K562 (cell line): Measurements from ENCODE around the gene THADA. TPM values are rescaled to one million over a fixed set of nuclear protein-coding genes. Genes with fewer than 3 reads are reported as not detected.

Experiments
- ATAC-seq: fragments of 200-7000 bp; cut with Tn5 transposase; 3 replicates; pipeline ENCODE4 v1.9.1; 2020; ENCODE audit warnings: moderate library complexity
- BruUV-seq: library from RNA; stranded (reverse); fragments of 400-500 nt; replicated peaks from 2 replicates; lab custom pipeline; 2021; lab: Mats Ljungman, UMichigan
- CTCF ChIA-PET: fragments of 300-600 bp; formaldehyde crosslinking; extraction: SDS; loops from one replicate; lab custom pipeline; 2021; ENCODE audit warnings: low intra/inter-chr PET ratio; lab: Yijun Ruan, JAX
- POLR2A ChIA-PET: fragments of 300-600, 350-650 bp; sonication (Branson Sonifier 250); formaldehyde crosslinking; extraction: SDS; loops from one replicate; lab custom pipeline; 2021; ENCODE audit warnings: antibody characterized with exemption, inconsistent platforms; lab: Yijun Ruan, JAX
- DNase-seq, 4 experiments: peaks; one replicate each; pipeline versions ENCODE4 v3.0.0 to v3.0.0-alpha.2; 2011 to 2018; ENCODE audit warnings: low spot score in 3 of 4, mixed read lengths in 3 of 4; ENCODE audit errors: extremely low read depth in 1 of 4
- FAIRE-seq: peaks from 2 replicates; lab custom pipeline; 2011; peaks lifted over from hg19 to GRCh38; lab: Jason Lieb, UNC
- H2AFZ ChIP-seq: 2 replicates; pipeline ENCODE4 v1.6.0; 2011; ENCODE audit warnings: low read depth, low read length, control low read depth, inconsistent platforms
- H3K27ac ChIP-seq: fragments of 200-600 bp; 3 replicates; pipeline ENCODE4 v1.8.0; 2011; ENCODE audit warnings: low read depth, mild to moderate bottlenecking, control low read depth, inconsistent platforms, low read length, moderate library complexity, mixed read lengths; ENCODE audit errors: extremely low read depth
- H3K27me3 ChIP-seq, 2 experiments: fragments of 300-600 bp in 1 of 2; 2 replicates in 1 of 2; 3 replicates in 1 of 2; pipeline versions ENCODE4 v1.6.0 to v1.8.0; 2011; ENCODE audit warnings: inconsistent platforms in 2 of 2, low read length in 2 of 2, mild to moderate bottlenecking in 1 of 2, mixed read lengths in 1 of 2, moderate library complexity in 1 of 2; ENCODE audit not compliant: control insufficient read depth in 2 of 2, insufficient read depth in 2 of 2
- H3K36me3 ChIP-seq: fragments of 300-600 bp; 3 replicates; pipeline ENCODE4 v1.8.0; 2011; ENCODE audit warnings: mild to moderate bottlenecking, low read length, inconsistent platforms; ENCODE audit not compliant: control insufficient read depth, insufficient read depth
- H3K4me1 ChIP-seq, 2 experiments: fragments of 200-600 bp in 1 of 2; replicated peaks in 1 of 2; 2 replicates in 1 of 2; 3 replicates in 1 of 2; pipeline versions ENCODE4 v1.5.1 to v1.8.0; 2011; ENCODE audit warnings: inconsistent platforms in 2 of 2, low read length in 2 of 2, mild to moderate bottlenecking in 1 of 2, mixed read lengths in 1 of 2, moderate library complexity in 1 of 2; ENCODE audit not compliant: control insufficient read depth in 2 of 2, insufficient read depth in 2 of 2
- H3K4me2 ChIP-seq: 2 replicates; pipeline ENCODE4 v1.6.1; 2011; ENCODE audit warnings: low read length, control low read depth, inconsistent platforms, mixed read lengths; ENCODE audit not compliant: insufficient read depth
- H3K4me3 ChIP-seq: fragments of 200-600 bp; sonication (generic), shearing (Covaris generic); 2 replicates; pipeline ENCODE4 v1.5.1; 2016; ENCODE audit warnings: control low read depth, inconsistent platforms
- H3K79me2 ChIP-seq: fragments of 200-600 bp; 3 replicates; pipeline ENCODE4 v1.8.0; 2011; ENCODE audit warnings: low read length, inconsistent platforms; ENCODE audit not compliant: control insufficient read depth, insufficient read depth
- H3K9ac ChIP-seq, 2 experiments: 2 replicates each; pipeline versions ENCODE4 v1.6.0 to v1.6.1; 2011; ENCODE audit warnings: low read depth in 2 of 2, low read length in 2 of 2, control low read depth in 1 of 2, inconsistent platforms in 1 of 2, mild to moderate bottlenecking in 1 of 2, mixed read lengths in 1 of 2; ENCODE audit not compliant: insufficient read depth in 1 of 2
- H3K9me1 ChIP-seq: one replicate; pipeline ENCODE4 v1.6.0; 2011; ENCODE audit warnings: inconsistent platforms, mild to moderate bottlenecking, low read length, moderate library complexity; ENCODE audit not compliant: control insufficient read depth, insufficient read depth
- H3K9me3 ChIP-seq: replicated peaks from 2 replicates; pipeline ENCODE4 v1.5.1; 2011; ENCODE audit warnings: low read depth, low read length, inconsistent platforms; ENCODE audit not compliant: control insufficient read depth, insufficient read depth
- H4K20me1 ChIP-seq: replicated peaks from 2 replicates; pipeline ENCODE4 v1.6.1; 2011; ENCODE audit warnings: low read length, inconsistent platforms, mixed read lengths; ENCODE audit not compliant: control insufficient read depth, insufficient read depth
- CEBPB ChIP-seq: fragments of 450-650 bp; IDR thresholded peaks from 2 replicates; pipeline ENCODE4 v1.6.1; 2016; ENCODE audit warnings: missing genetic modification characterization, missing compliant biosample characterization
- CEBPG ChIP-seq, 3 experiments: fragments of 200-800 bp in 1 of 3; sonication (Bioruptor generic) in 1 of 3; sonication (generic) in 1 of 3; formaldehyde crosslinking in 1 of 3; IDR thresholded peaks in 2 of 3; conservative IDR thresholded peaks in 1 of 3; 2 replicates each; pipeline versions ENCODE4 v1.6.1 to v1.8.0; 2016 to 2022; ENCODE audit warnings: missing compliant biosample characterization in 2 of 3, missing genetic modification characterization in 2 of 3, mild to moderate bottlenecking in 1 of 3, missing genetic modification reagents in 1 of 3
- NFXL1 ChIP-seq: fragments of 450-650 bp; formaldehyde crosslinking; IDR thresholded peaks from 2 replicates; pipeline ENCODE4 v1.4.0; 2021; ENCODE audit warnings: mild to moderate bottlenecking
- RBM17 ChIP-seq: fragments of 200-400 bp; formaldehyde crosslinking; IDR thresholded peaks from 2 replicates; pipeline ENCODE4 v1.6.1; 2017; ENCODE audit warnings: low read depth, mild to moderate bottlenecking, low read length, borderline replicate concordance
- ZNF3 ChIP-seq: fragments of 250-450 bp; sonication (Bioruptor Pico); IDR thresholded peaks from 2 replicates; pipeline ENCODE4 v1.5.0; 2021; ENCODE audit warnings: mild to moderate bottlenecking, moderate library complexity
- ZNF311 ChIP-seq: fragments of 250-450 bp; sonication (Bioruptor Pico); IDR thresholded peaks from 2 replicates; pipeline ENCODE4 v1.4.0; 2020; ENCODE audit warnings: mild to moderate bottlenecking, moderate library complexity
- ZSCAN29 ChIP-seq: fragments of 450-650 bp; IDR thresholded peaks from 2 replicates; pipeline ENCODE4 v1.6.1; 2017
- WGBS: fragments of 100-300 bp; shearing (Covaris generic); methylation state at CpG from one replicate; pipeline ENCODE4 v1.1.6; 2016; ENCODE audit warnings: low coverage, mixed read lengths; ENCODE audit not compliant: insufficient coverage; ENCODE audit errors: missing lambda C conversion rate; 5-methylcytosine and 5-hydroxymethylcytosine counted together
- in situ Hi-C: fragments of 300-500 bp; cut with MboI; formaldehyde crosslinking; loops from 4 replicates; pipeline ENCODE4 v1.15.0; 2018; ENCODE audit warnings: inconsistent platforms, mixed read lengths
- intact Hi-C: fragments of 100-400 bp; cut with micrococcal nuclease; formaldehyde crosslinking; loops from 2 replicates; pipeline ENCODE4 v1.14.2; 2022
- polyA plus RNA-seq, 8 experiments: library from polyadenylated mRNA; depleted of rRNA in 4 of 8; stranded (reverse) in 5 of 8; unstranded in 3 of 8; fragments of >200 nt; fragmentation: Nextera tagmentation in 2 of 8; fragmentation: Illumina TruSeq in 1 of 8; extraction: Ambion mirVana in 2 of 8; extraction: Trizol in 1 of 8; gene quantifications; 2 replicates each; pipeline versions ENCODE4 v1.2.1 to v1.2.3, GENCODE V29; 2011 to 2014; ENCODE audit warnings: inconsistent platforms in 1 of 8, missing spikeins in 1 of 8
- total RNA-seq, 7 experiments: library from RNA; depleted of rRNA in 6 of 7; stranded (reverse); fragments of >200 nt in 6 of 7; fragmentation: Illumina TruSeq in 2 of 7; extraction: Trizol in 2 of 7; gene quantifications; 2 replicates each; pipeline versions ENCODE4 v1.2.1 to v1.2.3, GENCODE V29; 2011 to 2021; ENCODE audit warnings: low replicate concordance in 1 of 7
- TF ChIP-seq, protein P1 (sequence below), 3 experiments: fragments of 200-800 bp in 1 of 3; sonication (Bioruptor generic) in 1 of 3; sonication (generic) in 1 of 3; formaldehyde crosslinking in 1 of 3; IDR thresholded peaks; 2 replicates each; pipeline versions ENCODE4 v1.6.1 to v1.8.0; 2016 to 2022; ENCODE audit warnings: mild to moderate bottlenecking in 2 of 3, missing compliant biosample characterization in 2 of 3, missing genetic modification characterization in 2 of 3, missing genetic modification reagents in 1 of 3
- TF ChIP-seq, protein P2 (sequence below): fragments of 200-800 bp; sonication (Bioruptor generic); IDR thresholded peaks from 2 replicates; pipeline ENCODE4 v1.6.1; 2017; ENCODE audit warnings: missing genetic modification characterization, missing compliant biosample characterization

Gene THADA
- total and polyA plus RNA-seq, 9 of the 15 experiments (the other 6 are each of a cell fraction or from before 2014, with no cell fraction given): 17.8 to 34.7 (median 31.9) TPM

DNA sequence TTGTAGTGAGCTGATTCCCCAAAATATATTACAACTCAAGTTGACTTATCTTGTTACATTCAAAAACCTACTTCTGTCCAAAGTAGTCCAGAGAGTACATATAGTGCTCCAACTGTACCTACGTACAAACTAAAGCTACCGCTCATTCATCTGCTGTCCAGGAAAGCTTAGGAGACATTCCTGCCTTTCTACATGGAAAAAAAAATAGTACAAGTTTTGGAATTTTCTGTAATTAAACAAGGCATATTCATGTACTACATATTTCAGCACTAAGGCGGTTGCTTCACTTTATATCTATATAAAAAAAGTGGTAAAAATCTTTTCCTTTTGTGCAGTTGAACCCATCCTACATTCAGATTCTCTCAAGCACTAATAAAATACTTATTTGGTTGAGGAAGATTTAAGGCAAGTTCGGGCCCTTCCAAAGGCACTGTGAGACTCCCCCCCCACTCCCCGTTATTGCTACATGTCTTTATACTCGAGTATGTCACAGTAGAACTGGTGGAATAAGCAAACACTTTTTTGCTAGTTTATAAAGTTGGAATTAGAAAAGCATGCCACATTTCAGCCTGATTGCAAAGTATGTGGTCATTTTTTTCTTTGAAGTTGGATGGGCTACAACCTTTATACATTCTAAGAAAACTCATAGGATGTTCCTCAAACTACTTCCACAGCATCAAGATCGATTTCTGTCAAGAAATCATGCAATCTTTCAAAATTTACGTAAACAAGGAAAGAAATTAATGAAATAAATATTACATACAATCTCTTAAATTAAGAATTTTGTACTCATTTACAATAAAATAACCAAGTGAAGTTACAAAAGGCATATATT lies 373.1 kb downstream of the THADA start:
- CTCF ChIA-PET: no interaction called here
- WGBS: 7% methylated on average over 8 of the region's 8 CpGs
- FAIRE-seq: peak; percentile 11
- TSS peak; percentile 40 for BruUV-seq
- TF ChIP-seq CEBPG (CRISPR knock-in tag; IDR thresholded peaks at IDR 0.05): peak; percentile 40; the same call in 1 of the 2 replicates
- TF ChIP-seq CEBPG (tag; conservative IDR thresholded peaks at IDR 0.05 in 1 of 2, IDR thresholded peaks at IDR 0.05 in 1 of 2): peak in 1 of 2 experiments; percentile 76; a peak in 3 of 4 replicates
- TF ChIP-seq, protein P1, sequence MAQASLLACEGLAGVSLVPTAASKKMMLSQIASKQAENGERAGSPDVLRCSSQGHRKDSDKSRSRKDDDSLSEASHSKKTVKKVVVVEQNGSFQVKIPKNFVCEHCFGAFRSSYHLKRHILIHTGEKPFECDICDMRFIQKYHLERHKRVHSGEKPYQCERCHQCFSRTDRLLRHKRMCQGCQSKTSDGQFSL (CRISPR knock-in tag; IDR thresholded peaks at IDR 0.05): peak; percentile 86; the same call in 1 of the 2 replicates
- TF ChIP-seq, protein P1 (tag; IDR thresholded peaks at IDR 0.05): peak in 1 of 2 experiments; percentile 82; a peak in 1 of 4 replicates
- TF ChIP-seq, protein P2, sequence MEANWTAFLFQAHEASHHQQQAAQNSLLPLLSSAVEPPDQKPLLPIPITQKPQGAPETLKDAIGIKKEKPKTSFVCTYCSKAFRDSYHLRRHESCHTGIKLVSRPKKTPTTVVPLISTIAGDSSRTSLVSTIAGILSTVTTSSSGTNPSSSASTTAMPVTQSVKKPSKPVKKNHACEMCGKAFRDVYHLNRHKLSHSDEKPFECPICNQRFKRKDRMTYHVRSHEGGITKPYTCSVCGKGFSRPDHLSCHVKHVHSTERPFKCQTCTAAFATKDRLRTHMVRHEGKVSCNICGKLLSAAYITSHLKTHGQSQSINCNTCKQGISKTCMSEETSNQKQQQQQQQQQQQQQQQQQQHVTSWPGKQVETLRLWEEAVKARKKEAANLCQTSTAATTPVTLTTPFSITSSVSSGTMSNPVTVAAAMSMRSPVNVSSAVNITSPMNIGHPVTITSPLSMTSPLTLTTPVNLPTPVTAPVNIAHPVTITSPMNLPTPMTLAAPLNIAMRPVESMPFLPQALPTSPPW (CRISPR knock-in tag): peak; percentile 62
- TF ChIP-seq ZNF3 (CRISPR knock-in tag): no peak
- no peak for TF ChIP-seq NFXL1 (CRISPR knock-in tag)
- 0 out of 2 replicates have a peak, but pooled peaks have one; percentile 27 for TF ChIP-seq ZNF311 (CRISPR knock-in tag)
- TF ChIP-seq ZSCAN29: no peak
- no peak for TF ChIP-seq RBM17
- TF ChIP-seq CEBPB (tag): peak; percentile 61
- POLR2A ChIA-PET: interaction anchor here (0.5 to 1.8 kb wide), 28 partner anchors 10 to 837 kb away, joined by 3 to 8 read pairs (median 4); no protein-coding TSS in a partner anchor
- H3K36me3 ChIP-seq: peaks cover 29% of the 10 kb centered on the region
- H2AFZ ChIP-seq: no peak overlapping the region
- no peaks in the 10 kb centered on the region for H3K9me3 ChIP-seq
- H3K9ac ChIP-seq: peak overlapping the region in 1 of 2 experiments; percentile 88; a peak in 3 of 4 replicates
- no peaks in the 10 kb centered on the region for H3K9me1 ChIP-seq
- H3K4me1 ChIP-seq: peaks cover 18 to 72% of the 10 kb centered on the region in 2 experiments; a peak in 4 of 5 replicates
- in situ Hi-C loops: loop anchor here (10.0 kb wide), 1 partner anchor 48 kb away; no protein-coding TSS in a partner anchor
- intact Hi-C loops: no loop called here
- H3K4me2 ChIP-seq: peak overlapping the region; percentile 90
- H3K79me2 ChIP-seq: peaks cover 83% of the 10 kb centered on the region
- no peaks in the 10 kb centered on the region for H3K27me3 ChIP-seq
- no peak for ATAC-seq
- peak in 1 of 4 experiments; percentile 48 for DNase-seq
- no peaks in the 10 kb centered on the region; the same call in 1 of the 2 replicates for H4K20me1 ChIP-seq
- H3K4me3 ChIP-seq: peak overlapping the region; percentile 62
- peak overlapping the region; percentile 86 for H3K27ac ChIP-seq
